ENCODE data around the gene ECE1.
"Not testable (repeated sequence)": the region's sequence is repeated elsewhere in the genome, so short reads cannot be mapped to it uniquely, and the experiment has no call there.

ECE1 gene

DNA sequence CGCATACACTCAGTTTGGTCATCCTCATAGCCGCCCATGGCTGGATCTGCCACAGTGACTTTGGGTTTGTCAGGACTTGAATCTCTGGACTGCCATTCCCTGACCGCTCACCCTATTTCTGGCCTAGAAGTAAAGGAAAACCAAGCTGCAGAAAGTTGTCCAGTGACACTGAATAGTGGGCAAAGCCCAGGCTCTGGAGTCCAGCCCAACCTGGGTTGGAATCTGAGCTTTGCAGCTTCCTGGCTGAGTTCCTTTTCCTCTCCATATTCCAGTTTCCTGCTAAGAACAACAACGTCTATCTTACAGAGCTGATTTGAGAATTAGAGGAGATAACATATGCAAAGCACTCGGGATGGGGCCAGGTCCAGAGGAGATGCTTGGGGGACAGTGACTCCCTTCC is 98.0 kb downstream of the ECE1 start:
- Histone ChIP-seq H3K27ac (ENCODE audit: low read depth, low read length) (no peak overlapping the region), H3K9ac (ENCODE audit: low read length in 5 of 5) (no peak overlapping the region), H3K36me3 (ENCODE audit: control insufficient read depth in 5 of 5, insufficient read depth in 5 of 5, low read length in 5 of 5) (no peaks in the 10 kb centered on the region), H3K27me3 (ENCODE audit: control insufficient read depth in 5 of 5, insufficient read depth in 4 of 5, low read length in 5 of 5) (no peaks in the 10 kb centered on the region), H3K9me3 (ENCODE audit: control insufficient read depth in 5 of 5, low read length in 5 of 5) (no peaks in the 10 kb centered on the region), H3K4me1 (ENCODE audit: control insufficient read depth in 5 of 5, insufficient read depth in 5 of 5, low read length in 5 of 5) (peaks cover 3 to 19% (median 8%) of the 10 kb centered on the region in 5 donors), H3K4me3 (ENCODE audit: low read depth in 1 of 5, low read length in 5 of 5) (no peak overlapping the region)

DNA sequence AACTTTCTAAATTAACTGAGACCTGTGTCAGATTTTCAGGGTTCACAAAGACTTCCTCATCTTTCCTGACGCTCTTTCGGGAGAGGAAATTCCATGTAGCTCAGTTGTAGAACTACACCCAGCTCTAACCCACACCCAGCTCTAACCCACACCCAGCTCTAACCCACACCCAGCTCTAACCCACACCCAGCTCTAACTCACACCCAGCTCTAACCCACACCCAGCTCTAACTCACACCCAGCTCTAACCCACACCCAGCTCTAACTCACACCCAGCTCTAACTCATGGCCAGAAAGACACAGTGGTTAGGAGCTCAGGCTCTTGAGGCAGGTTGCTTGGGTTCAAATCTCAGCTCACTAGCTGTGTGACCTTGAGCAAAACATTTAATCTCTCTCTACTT is 99.5 kb downstream of the ECE1 start:
- not testable (repeated sequence) for H3K9me3 ChIP-seq (ENCODE audit: control insufficient read depth in 5 of 5, low read length in 5 of 5); H3K27me3 ChIP-seq (ENCODE audit: control insufficient read depth in 5 of 5, insufficient read depth in 4 of 5, low read length in 5 of 5); H3K36me3 ChIP-seq (ENCODE audit: control insufficient read depth in 5 of 5, insufficient read depth in 5 of 5, low read length in 5 of 5); H3K4me3 ChIP-seq (ENCODE audit: low read depth in 1 of 5, low read length in 5 of 5); H3K27ac ChIP-seq (ENCODE audit: low read depth, low read length); H3K9ac ChIP-seq (ENCODE audit: low read length in 5 of 5)
- peaks cover 3 to 19% (median 8%) of the 10 kb centered on the region in 5 donors for H3K4me1 ChIP-seq (ENCODE audit: control insufficient read depth in 5 of 5, insufficient read depth in 5 of 5, low read length in 5 of 5)

DNA sequence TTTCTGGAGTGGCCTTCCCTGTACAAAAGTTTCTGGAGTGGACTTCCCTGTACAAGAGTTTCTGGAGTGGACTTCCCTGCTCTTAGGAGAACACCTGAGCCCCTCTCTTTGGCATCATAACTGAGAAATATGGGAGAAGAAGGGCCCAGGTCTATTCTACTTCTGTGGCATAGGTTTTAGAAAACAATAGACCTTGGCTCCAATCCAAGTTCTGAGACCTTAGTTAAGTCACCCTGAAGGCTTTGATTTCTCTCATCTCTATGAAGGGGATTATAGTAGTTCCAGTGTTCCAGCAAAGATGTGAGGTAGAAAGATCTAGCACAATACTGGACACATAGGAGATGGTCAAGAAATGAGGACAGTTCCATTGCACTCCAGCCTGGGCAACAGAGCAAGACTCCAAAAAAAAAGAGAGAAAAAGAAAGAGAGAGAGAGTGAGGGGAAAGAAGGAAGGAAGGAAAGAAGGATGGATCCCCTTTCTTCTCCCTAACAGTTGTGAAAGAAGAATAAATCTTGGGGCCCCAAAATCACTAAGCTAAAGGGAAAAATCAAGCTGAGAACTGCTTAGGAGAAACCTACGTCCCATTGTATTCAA is 100.3 kb downstream of the ECE1 start:
- Histone ChIP-seq H3K9me3 (ENCODE audit: control insufficient read depth in 5 of 5, low read length in 5 of 5) (no peaks in the 10 kb centered on the region), H3K4me1 (ENCODE audit: control insufficient read depth in 5 of 5, insufficient read depth in 5 of 5, low read length in 5 of 5) (peaks cover 3 to 18% (median 8%) of the 10 kb centered on the region in 5 donors), H3K36me3 (ENCODE audit: control insufficient read depth in 5 of 5, insufficient read depth in 5 of 5, low read length in 5 of 5) (no peaks in the 10 kb centered on the region), H3K4me3 (ENCODE audit: low read depth in 1 of 5, low read length in 5 of 5) (no peak overlapping the region), H3K27ac (ENCODE audit: low read depth, low read length) (no peak overlapping the region), H3K27me3 (ENCODE audit: control insufficient read depth in 5 of 5, insufficient read depth in 4 of 5, low read length in 5 of 5) (no peaks in the 10 kb centered on the region), H3K9ac (ENCODE audit: low read length in 5 of 5) (no peak overlapping the region)

DNA sequence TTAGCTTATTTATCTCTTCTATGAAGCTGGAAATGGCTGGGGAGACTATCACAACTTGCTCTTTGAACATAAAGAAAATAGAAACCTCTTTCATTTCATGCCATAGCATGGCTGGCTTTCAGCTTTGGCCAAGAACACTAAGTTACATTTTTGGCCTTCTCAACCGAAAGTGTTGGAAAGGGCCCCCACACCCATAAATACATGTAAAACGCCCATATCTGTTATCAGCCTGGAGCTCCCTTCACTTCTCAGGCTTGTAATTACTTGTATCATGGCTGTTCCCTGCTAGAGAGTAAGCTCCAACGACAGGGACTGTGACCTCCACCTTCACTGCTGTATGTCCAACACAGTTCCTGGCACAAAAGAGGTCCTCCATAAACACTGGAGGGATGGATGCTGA is 100.8 kb downstream of the ECE1 start:
- no peak overlapping the region for H3K27ac ChIP-seq (ENCODE audit: low read depth, low read length)
- no peaks in the 10 kb centered on the region for H3K27me3 ChIP-seq (ENCODE audit: control insufficient read depth in 5 of 5, insufficient read depth in 4 of 5, low read length in 5 of 5)
- no peak overlapping the region for H3K4me3 ChIP-seq (ENCODE audit: low read depth in 1 of 5, low read length in 5 of 5)
- no peaks in the 10 kb centered on the region for H3K9me3 ChIP-seq (ENCODE audit: control insufficient read depth in 5 of 5, low read length in 5 of 5)
- peaks cover 3 to 15% (median 8%) of the 10 kb centered on the region in 5 donors for H3K4me1 ChIP-seq (ENCODE audit: control insufficient read depth in 5 of 5, insufficient read depth in 5 of 5, low read length in 5 of 5)
- H3K36me3 ChIP-seq (ENCODE audit: control insufficient read depth in 5 of 5, insufficient read depth in 5 of 5, low read length in 5 of 5) = no peaks in the 10 kb centered on the region
- H3K9ac ChIP-seq (ENCODE audit: low read length in 5 of 5) = no peak overlapping the region

DNA sequence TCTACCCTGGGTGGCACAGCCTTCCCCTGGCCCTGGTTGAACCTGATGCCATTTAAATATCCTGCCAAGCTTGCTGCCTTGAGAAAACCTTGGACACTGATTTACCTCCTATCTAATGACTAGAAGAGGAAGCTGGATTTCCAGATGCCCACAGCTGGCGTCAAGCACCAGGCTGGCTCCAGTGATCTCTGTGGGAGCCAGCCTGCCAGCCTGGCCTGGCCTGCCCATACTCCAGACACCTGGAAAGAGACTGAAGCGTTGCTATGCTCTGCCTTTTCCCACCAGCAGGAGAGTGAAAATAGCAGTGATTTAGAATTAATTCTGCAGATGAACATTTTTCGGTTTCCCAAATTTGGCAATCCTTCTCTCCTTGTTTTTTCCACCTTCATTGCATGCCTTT is 102.0 kb downstream of the ECE1 start:
- H3K4me1 ChIP-seq (ENCODE audit: control insufficient read depth in 5 of 5, insufficient read depth in 5 of 5, low read length in 5 of 5) = peaks cover 3 to 18% (median 8%) of the 10 kb centered on the region in 5 donors
- H3K4me3 ChIP-seq (ENCODE audit: low read depth in 1 of 5, low read length in 5 of 5) = no peak overlapping the region
- no peak overlapping the region for H3K27ac ChIP-seq (ENCODE audit: low read depth, low read length)
- no peak overlapping the region for H3K9ac ChIP-seq (ENCODE audit: low read length in 5 of 5)
- H3K9me3 ChIP-seq (ENCODE audit: control insufficient read depth in 5 of 5, low read length in 5 of 5) = no peaks in the 10 kb centered on the region
- H3K27me3 ChIP-seq (ENCODE audit: control insufficient read depth in 5 of 5, insufficient read depth in 4 of 5, low read length in 5 of 5) = no peaks in the 10 kb centered on the region
- H3K36me3 ChIP-seq (ENCODE audit: control insufficient read depth in 5 of 5, insufficient read depth in 5 of 5, low read length in 5 of 5) = no peaks in the 10 kb centered on the region

DNA sequence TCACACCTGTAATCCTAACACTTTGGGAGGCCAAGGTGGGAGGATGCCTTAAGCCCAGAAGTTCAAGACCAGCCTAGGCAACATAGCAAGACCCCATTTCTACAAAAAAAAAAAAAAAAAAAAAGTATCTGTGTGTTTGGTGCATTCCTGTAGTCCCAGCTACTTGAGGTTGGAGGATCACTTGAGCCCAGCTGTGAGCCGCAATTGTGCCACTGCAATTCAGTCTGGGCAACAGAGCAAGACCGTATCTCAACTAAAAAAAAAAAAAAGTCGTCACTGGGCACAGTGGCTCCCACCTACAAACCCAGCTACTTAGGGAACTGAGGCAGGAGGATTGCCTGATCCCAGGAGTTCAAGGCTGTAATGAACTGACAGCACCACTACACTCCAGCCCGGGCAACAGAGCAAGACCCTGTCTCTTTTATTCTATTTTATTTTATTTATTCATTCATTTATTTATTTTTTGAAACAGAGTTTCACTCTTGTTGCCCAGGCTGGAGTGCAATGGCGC is 105.0 kb downstream of the ECE1 start:
- H3K9me3 ChIP-seq (ENCODE audit: control insufficient read depth in 5 of 5, low read length in 5 of 5) = no peaks in the 10 kb centered on the region
- H3K36me3 ChIP-seq (ENCODE audit: control insufficient read depth in 5 of 5, insufficient read depth in 5 of 5, low read length in 5 of 5) = no peaks in the 10 kb centered on the region
- H3K4me3 ChIP-seq (ENCODE audit: low read depth in 1 of 5, low read length in 5 of 5) = no peak overlapping the region
- H3K27me3 ChIP-seq (ENCODE audit: control insufficient read depth in 5 of 5, insufficient read depth in 4 of 5, low read length in 5 of 5) = no peaks in the 10 kb centered on the region
- no peak overlapping the region for H3K9ac ChIP-seq (ENCODE audit: low read length in 5 of 5)
- H3K27ac ChIP-seq (ENCODE audit: low read depth, low read length) = no peak overlapping the region
- H3K4me1 ChIP-seq (ENCODE audit: control insufficient read depth in 5 of 5, insufficient read depth in 5 of 5, low read length in 5 of 5) = peaks cover 0 to 19% (median 3%) of the 10 kb centered on the region in 5 donors

DNA sequence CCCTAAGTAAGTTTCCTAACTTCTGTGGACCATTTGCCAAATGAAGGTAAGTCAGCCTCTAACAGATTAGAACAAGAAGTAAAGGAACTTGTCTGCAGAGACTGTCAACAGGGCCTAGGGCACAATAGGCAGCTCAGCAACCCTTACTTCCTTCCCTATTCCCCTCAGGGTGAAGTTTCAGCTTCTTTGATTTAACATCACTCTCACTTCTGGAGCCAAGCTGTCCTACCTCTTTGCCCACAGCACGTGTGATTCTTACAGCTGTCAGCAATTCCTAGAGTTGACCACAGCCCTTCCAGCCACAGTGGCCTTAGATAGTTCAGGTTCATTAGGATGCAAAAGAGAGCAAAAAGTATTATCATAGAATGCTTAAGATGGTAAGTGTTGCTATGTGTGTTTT is 106.0 kb downstream of the ECE1 start:
- Histone ChIP-seq H3K9me3 (ENCODE audit: control insufficient read depth in 5 of 5, low read length in 5 of 5) (no peaks in the 10 kb centered on the region), H3K4me3 (ENCODE audit: low read depth in 1 of 5, low read length in 5 of 5) (no peak overlapping the region), H3K9ac (ENCODE audit: low read length in 5 of 5) (no peak overlapping the region), H3K27ac (ENCODE audit: low read depth, low read length) (no peak overlapping the region), H3K27me3 (ENCODE audit: control insufficient read depth in 5 of 5, insufficient read depth in 4 of 5, low read length in 5 of 5) (no peaks in the 10 kb centered on the region), H3K4me1 (ENCODE audit: control insufficient read depth in 5 of 5, insufficient read depth in 5 of 5, low read length in 5 of 5) (peaks cover 0 to 19% (median 3%) of the 10 kb centered on the region in 5 donors), H3K36me3 (ENCODE audit: control insufficient read depth in 5 of 5, insufficient read depth in 5 of 5, low read length in 5 of 5) (no peaks in the 10 kb centered on the region)

DNA sequence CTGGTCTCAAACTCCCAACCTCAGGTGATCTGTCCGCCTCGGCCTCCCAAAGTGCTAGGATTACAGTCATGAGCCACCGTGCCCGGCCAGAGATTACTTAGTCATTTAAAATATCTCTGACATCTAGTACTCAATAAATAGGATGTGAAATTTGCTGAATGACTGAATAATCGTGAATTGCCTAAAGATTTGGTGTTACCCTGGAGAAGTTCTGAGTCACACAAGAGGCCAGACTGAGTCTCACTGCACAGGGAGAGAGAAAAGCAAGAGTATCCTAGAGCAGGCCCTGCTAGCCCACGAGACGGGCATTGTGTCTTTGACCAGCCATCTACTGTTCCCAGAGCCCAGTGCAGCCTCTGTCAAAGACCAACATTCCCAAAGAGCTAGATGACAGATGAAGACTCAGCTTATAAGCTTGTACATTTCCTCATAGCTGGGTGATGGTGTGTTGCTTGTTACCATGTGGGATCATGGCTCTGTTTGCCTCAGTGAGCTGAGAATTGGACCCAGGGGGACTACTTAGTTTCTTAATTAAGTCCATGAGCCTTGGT is 108.0 kb downstream of the ECE1 start:
- Histone ChIP-seq H3K9me3 (ENCODE audit: control insufficient read depth in 5 of 5, low read length in 5 of 5) (no peaks in the 10 kb centered on the region), H3K36me3 (ENCODE audit: control insufficient read depth in 5 of 5, insufficient read depth in 5 of 5, low read length in 5 of 5) (no peaks in the 10 kb centered on the region), H3K27me3 (ENCODE audit: control insufficient read depth in 5 of 5, insufficient read depth in 4 of 5, low read length in 5 of 5) (no peaks in the 10 kb centered on the region), H3K4me1 (ENCODE audit: control insufficient read depth in 5 of 5, insufficient read depth in 5 of 5, low read length in 5 of 5) (peaks cover 2 to 21% (median 5%) of the 10 kb centered on the region in 5 donors), H3K4me3 (ENCODE audit: low read depth in 1 of 5, low read length in 5 of 5) (no peak overlapping the region), H3K9ac (ENCODE audit: low read length in 5 of 5) (no peak overlapping the region), H3K27ac (ENCODE audit: low read depth, low read length) (no peak overlapping the region)

DNA sequence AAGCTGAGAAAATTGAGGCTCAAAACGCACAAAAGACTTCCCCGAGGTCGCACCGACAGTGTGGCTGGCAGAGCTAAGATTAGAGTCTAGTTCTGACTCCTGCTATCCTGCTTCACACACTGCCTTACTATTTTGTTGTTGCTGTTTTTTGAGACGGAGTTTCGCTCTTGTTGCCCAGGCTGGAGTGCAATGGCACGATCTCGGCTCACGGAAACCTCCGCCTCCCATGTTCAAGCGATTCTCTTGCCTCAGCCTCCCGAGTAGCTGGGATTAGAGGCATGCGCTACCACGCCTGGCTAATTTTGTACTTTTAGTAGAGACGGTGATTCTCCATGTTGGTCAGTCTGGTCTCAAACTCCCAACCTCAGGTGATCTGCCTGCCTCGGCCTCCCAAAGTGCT is 112.0 kb downstream of the ECE1 start:
- H3K9ac ChIP-seq (ENCODE audit: low read length in 5 of 5); H3K4me3 ChIP-seq (ENCODE audit: low read depth in 1 of 5, low read length in 5 of 5); H3K27ac ChIP-seq (ENCODE audit: low read depth, low read length); H3K27me3 ChIP-seq (ENCODE audit: control insufficient read depth in 5 of 5, insufficient read depth in 4 of 5, low read length in 5 of 5); H3K9me3 ChIP-seq (ENCODE audit: control insufficient read depth in 5 of 5, low read length in 5 of 5); H3K36me3 ChIP-seq (ENCODE audit: control insufficient read depth in 5 of 5, insufficient read depth in 5 of 5, low read length in 5 of 5): not testable (repeated sequence)
- H3K4me1 ChIP-seq (ENCODE audit: control insufficient read depth in 5 of 5, insufficient read depth in 5 of 5, low read length in 5 of 5) = peaks cover 6 to 39% (median 30%) of the 10 kb centered on the region in 5 donors

DNA sequence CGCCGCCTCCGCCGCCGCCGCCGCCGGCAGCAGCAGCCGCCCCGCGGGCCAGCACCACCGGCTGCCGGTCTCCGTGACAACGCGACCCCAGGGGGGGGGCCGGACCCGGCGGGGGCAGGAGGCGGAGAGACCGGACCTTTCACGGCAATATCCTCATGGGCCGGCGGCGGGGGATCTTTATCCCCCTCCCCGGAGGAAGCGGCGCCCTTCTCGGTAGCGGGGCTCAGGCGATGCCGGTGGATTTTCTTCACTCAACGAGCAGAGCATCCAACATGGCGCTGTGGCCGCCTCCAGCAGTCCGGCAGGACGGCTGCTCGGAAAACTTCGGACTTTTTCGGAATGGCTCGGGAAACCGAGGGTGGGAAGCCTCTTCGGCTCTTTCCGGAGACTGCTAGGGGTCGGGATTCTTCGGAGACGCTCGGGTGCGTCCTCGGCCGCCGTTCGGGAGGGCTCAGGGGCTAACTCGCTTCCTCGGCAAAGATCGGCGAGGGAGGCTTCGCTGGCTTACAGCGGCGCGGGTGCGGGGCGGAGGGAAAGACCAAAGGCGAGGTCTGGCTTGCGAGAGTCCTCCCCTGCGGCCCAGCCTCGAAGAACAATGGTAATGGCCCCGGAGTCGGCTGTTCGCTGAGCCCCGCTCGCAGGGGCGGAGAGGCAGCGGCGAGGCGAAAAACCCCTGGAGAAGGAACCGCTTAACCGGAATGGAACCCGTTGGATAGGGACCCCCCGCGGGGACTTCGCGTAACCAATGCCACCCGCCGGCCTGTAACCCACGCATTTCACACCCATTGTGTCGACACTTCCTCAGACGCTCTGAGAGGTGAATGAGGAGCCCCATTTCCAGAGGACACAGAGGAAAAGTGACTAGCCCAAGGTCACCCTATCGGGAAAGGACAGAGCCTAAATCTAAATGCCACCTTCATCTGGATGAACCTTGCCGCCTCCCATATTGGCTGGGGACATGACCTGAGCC is 113.4 kb downstream of the ECE1 start, which contains the start of gene EIF4G3:
TSS of gene EIF4G3 (minus strand) at position 312 of the 970 bp plus-strand sequence. CDS start 174,155 bp downstream, outside the sequence.
- Histone ChIP-seq H3K27ac (ENCODE audit: low read depth, low read length) (peak within 1 kb of the TSS; percentile 92), H3K9ac (ENCODE audit: low read length in 5 of 5) (peak within 1 kb of the TSS; percentile 90 to 96 (median 93)), H3K9me3 (ENCODE audit: control insufficient read depth in 5 of 5, low read length in 5 of 5) (no peaks in the 10 kb centered on the region), H3K4me3 (ENCODE audit: low read depth in 1 of 5, low read length in 5 of 5) (peak within 1 kb of the TSS; percentile 81 to 95 (median 86)), H3K4me1 (ENCODE audit: control insufficient read depth in 5 of 5, insufficient read depth in 5 of 5, low read length in 5 of 5) (peaks cover 4 to 31% (median 28%) of the 10 kb centered on the region in 5 donors), H3K36me3 (ENCODE audit: control insufficient read depth in 5 of 5, insufficient read depth in 5 of 5, low read length in 5 of 5) (no peaks in the 10 kb centered on the region), H3K27me3 (ENCODE audit: control insufficient read depth in 5 of 5, insufficient read depth in 4 of 5, low read length in 5 of 5) (no peaks in the 10 kb centered on the region)

Measured in subcutaneous abdominal adipose tissue (tissue), 5 donors.